ENCODE data around the gene FOXO4. TPM values are rescaled to one million over a fixed set of nuclear protein-coding genes. Genes with fewer than 3 reads are reported as not detected.

The FOXO4 gene
- polyA plus RNA-seq, 1 donor (not counting 4 experiments of a cell fraction or from before 2014, with no cell fraction given) = 1.6 TPM

GRCh38 chrX:71131510-71131909, 35.9 kb downstream of the FOXO4 start:
- Histone ChIP-seq H3K36me3 (ENCODE audit: control insufficient read depth in 2 of 2, extremely low read depth in 1 of 2, insufficient read depth in 2 of 2, low read length in 2 of 2) (peaks cover 12 to 21% of the 10 kb centered on the region in 2 experiments), H3K9ac (ENCODE audit: control insufficient read depth, extremely low read depth, insufficient read depth, low read length) (no peak overlapping the region), H4K20me1 (ENCODE audit: control insufficient read depth, extremely low read depth, insufficient read depth, low read length) (no peaks in the 10 kb centered on the region), H3K27ac (ENCODE audit: control insufficient read depth, insufficient read depth, low read length) (no peak overlapping the region), H3K9me1 (ENCODE audit: control insufficient read depth, extremely low read depth, insufficient read depth, low read length) (no peaks in the 10 kb centered on the region), H3K4me1 (ENCODE audit: control insufficient read depth, extremely low read depth, insufficient read depth, low read length) (no peaks in the 10 kb centered on the region), H3K4me3 (ENCODE audit: control insufficient read depth in 2 of 3, extremely low read depth in 1 of 3, insufficient read depth in 2 of 3, low read depth in 1 of 3, low read length in 3 of 3) (no peak overlapping the region), H3K9me3 (ENCODE audit: control insufficient read depth, low read depth, low read length) (no peaks in the 10 kb centered on the region), H2AFZ (ENCODE audit: control insufficient read depth, low read length) (no peak overlapping the region), H3K4me2 (ENCODE audit: control insufficient read depth, extremely low read depth, insufficient read depth, low read depth, low read length) (no peak overlapping the region), H3K79me2 (ENCODE audit: control insufficient read depth, insufficient read depth, low read length) (no peaks in the 10 kb centered on the region), H3K27me3 (ENCODE audit: control insufficient read depth, extremely low read depth, insufficient read depth, low read length) (no peaks in the 10 kb centered on the region)
- DNase-seq (ENCODE audit: low read depth, low spot score) = no peak
- TF ChIP-seq EZH2 (IDR thresholded peaks at IDR 0.05; ENCODE audit: low read length) = no peak
- dilution Hi-C loops (cut with MboI; ENCODE audit: extremely low pct_ligation_motif_present, low sequenced_read_pairs) = no loop called here
- no peak for FAIRE-seq

GRCh38 chrX:71140440-71140839, 44.8 kb downstream of the FOXO4 start:
- no peak for TF ChIP-seq EZH2 (IDR thresholded peaks at IDR 0.05; ENCODE audit: low read length)
- TF ChIP-seq, protein P1, sequence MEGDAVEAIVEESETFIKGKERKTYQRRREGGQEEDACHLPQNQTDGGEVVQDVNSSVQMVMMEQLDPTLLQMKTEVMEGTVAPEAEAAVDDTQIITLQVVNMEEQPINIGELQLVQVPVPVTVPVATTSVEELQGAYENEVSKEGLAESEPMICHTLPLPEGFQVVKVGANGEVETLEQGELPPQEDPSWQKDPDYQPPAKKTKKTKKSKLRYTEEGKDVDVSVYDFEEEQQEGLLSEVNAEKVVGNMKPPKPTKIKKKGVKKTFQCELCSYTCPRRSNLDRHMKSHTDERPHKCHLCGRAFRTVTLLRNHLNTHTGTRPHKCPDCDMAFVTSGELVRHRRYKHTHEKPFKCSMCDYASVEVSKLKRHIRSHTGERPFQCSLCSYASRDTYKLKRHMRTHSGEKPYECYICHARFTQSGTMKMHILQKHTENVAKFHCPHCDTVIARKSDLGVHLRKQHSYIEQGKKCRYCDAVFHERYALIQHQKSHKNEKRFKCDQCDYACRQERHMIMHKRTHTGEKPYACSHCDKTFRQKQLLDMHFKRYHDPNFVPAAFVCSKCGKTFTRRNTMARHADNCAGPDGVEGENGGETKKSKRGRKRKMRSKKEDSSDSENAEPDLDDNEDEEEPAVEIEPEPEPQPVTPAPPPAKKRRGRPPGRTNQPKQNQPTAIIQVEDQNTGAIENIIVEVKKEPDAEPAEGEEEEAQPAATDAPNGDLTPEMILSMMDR (optimal IDR thresholded peaks at IDR 0.05 in 1 of 3, IDR thresholded peaks at IDR 0.05 in 1 of 3, conservative IDR thresholded peaks at IDR 0.05 in 1 of 3; ENCODE audit: extremely low read depth in 1 of 3, insufficient read depth in 2 of 3, low read length in 3 of 3) = no peak
- Histone ChIP-seq H3K36me3 (ENCODE audit: control insufficient read depth in 2 of 2, extremely low read depth in 1 of 2, insufficient read depth in 2 of 2, low read length in 2 of 2) (peaks cover 4 to 8% of the 10 kb centered on the region in 2 experiments), H3K27me3 (ENCODE audit: control insufficient read depth, extremely low read depth, insufficient read depth, low read length) (no peaks in the 10 kb centered on the region), H3K9ac (ENCODE audit: control insufficient read depth, extremely low read depth, insufficient read depth, low read length) (no peak overlapping the region), H3K4me1 (ENCODE audit: control insufficient read depth, extremely low read depth, insufficient read depth, low read length) (no peaks in the 10 kb centered on the region), H3K9me3 (ENCODE audit: control insufficient read depth, low read depth, low read length) (no peaks in the 10 kb centered on the region), H3K4me2 (ENCODE audit: control insufficient read depth, extremely low read depth, insufficient read depth, low read depth, low read length) (no peak overlapping the region), H3K9me1 (ENCODE audit: control insufficient read depth, extremely low read depth, insufficient read depth, low read length) (no peaks in the 10 kb centered on the region), H4K20me1 (ENCODE audit: control insufficient read depth, extremely low read depth, insufficient read depth, low read length) (no peaks in the 10 kb centered on the region), H3K4me3 (ENCODE audit: control insufficient read depth in 2 of 3, extremely low read depth in 1 of 3, insufficient read depth in 2 of 3, low read depth in 1 of 3, low read length in 3 of 3) (no peak overlapping the region), H3K79me2 (ENCODE audit: control insufficient read depth, insufficient read depth, low read length) (no peaks in the 10 kb centered on the region), H2AFZ (ENCODE audit: control insufficient read depth, low read length) (no peak overlapping the region), H3K27ac (ENCODE audit: control insufficient read depth, insufficient read depth, low read length) (no peak overlapping the region)
- dilution Hi-C loops (cut with MboI; ENCODE audit: extremely low pct_ligation_motif_present, low sequenced_read_pairs) = no loop called here
- FAIRE-seq (no peak), DNase-seq (ENCODE audit: low read depth, low spot score) (no peak)

DNA sequence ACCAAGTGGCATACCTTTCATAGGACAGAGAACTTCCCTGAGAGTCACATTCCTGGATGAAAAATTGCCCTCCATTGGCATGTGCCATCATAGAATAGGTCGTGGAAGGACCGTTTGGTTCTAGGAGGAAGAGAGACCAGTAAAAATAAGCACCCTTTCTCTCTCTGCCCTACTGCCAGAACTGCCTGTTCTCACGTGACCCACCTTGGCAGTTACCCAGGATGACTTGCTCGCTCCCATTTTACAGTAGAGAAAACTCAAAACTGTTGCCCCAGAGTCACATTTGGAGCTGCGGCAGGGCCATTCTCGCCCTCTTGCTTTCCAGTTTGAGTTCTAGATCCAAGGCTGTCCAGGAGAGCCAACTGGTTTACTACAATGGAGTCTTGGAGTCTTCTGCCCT, 47.9 kb downstream of the FOXO4 start:
- Histone ChIP-seq H3K4me2 (ENCODE audit: control insufficient read depth, extremely low read depth, insufficient read depth, low read depth, low read length) (no peak overlapping the region), H3K9me1 (ENCODE audit: control insufficient read depth, extremely low read depth, insufficient read depth, low read length) (no peaks in the 10 kb centered on the region), H4K20me1 (ENCODE audit: control insufficient read depth, extremely low read depth, insufficient read depth, low read length) (no peaks in the 10 kb centered on the region), H3K27ac (ENCODE audit: control insufficient read depth, insufficient read depth, low read length) (no peak overlapping the region), H3K79me2 (ENCODE audit: control insufficient read depth, insufficient read depth, low read length) (no peaks in the 10 kb centered on the region), H3K9ac (ENCODE audit: control insufficient read depth, extremely low read depth, insufficient read depth, low read length) (no peak overlapping the region), H3K27me3 (ENCODE audit: control insufficient read depth, extremely low read depth, insufficient read depth, low read length) (no peaks in the 10 kb centered on the region), H3K9me3 (ENCODE audit: control insufficient read depth, low read depth, low read length) (no peaks in the 10 kb centered on the region), H2AFZ (ENCODE audit: control insufficient read depth, low read length) (no peak overlapping the region), H3K36me3 (ENCODE audit: control insufficient read depth in 2 of 2, extremely low read depth in 1 of 2, insufficient read depth in 2 of 2, low read length in 2 of 2) (peaks cover 0 to 2% of the 10 kb centered on the region in 2 experiments), H3K4me3 (ENCODE audit: control insufficient read depth in 2 of 3, extremely low read depth in 1 of 3, insufficient read depth in 2 of 3, low read depth in 1 of 3, low read length in 3 of 3) (no peak overlapping the region), H3K4me1 (ENCODE audit: control insufficient read depth, extremely low read depth, insufficient read depth, low read length) (no peaks in the 10 kb centered on the region)
- dilution Hi-C loops (cut with MboI; ENCODE audit: extremely low pct_ligation_motif_present, low sequenced_read_pairs) = no loop called here
- TF ChIP-seq EZH2 (IDR thresholded peaks at IDR 0.05; ENCODE audit: low read length) = no peak
- TF ChIP-seq, protein P1 (optimal IDR thresholded peaks at IDR 0.05 in 1 of 3, IDR thresholded peaks at IDR 0.05 in 1 of 3, conservative IDR thresholded peaks at IDR 0.05 in 1 of 3; ENCODE audit: extremely low read depth in 1 of 3, insufficient read depth in 2 of 3, low read length in 3 of 3) = no peak
- DNase-seq (ENCODE audit: low read depth, low spot score) (no peak), FAIRE-seq (no peak)

Measured in keratinocyte (primary cell).